ENCODE data around the gene PROSER1.

PROSER1 gene

GRCh38 chr13:39049274-39049673 lies 11.4 kb upstream of the PROSER1 start:
- DNase-seq (ENCODE audit: low read depth, low spot score): no peak
- Histone ChIP-seq H3K4me1 (ENCODE audit: control insufficient read depth, insufficient read depth, low read length) (no peaks in the 10 kb centered on the region; the same call in 1 of the 2 replicates), H3K27ac (ENCODE audit: low read length) (no peak overlapping the region), H3K27me3 (ENCODE audit: control insufficient read depth, insufficient read depth, low read length) (no peaks in the 10 kb centered on the region), H3K9me3 (ENCODE audit: control insufficient read depth, insufficient read depth, low read length) (no peaks in the 10 kb centered on the region), H3K36me3 (ENCODE audit: control insufficient read depth, insufficient read depth, low read length) (peaks cover 2% of the 10 kb centered on the region; the same call in 1 of the 2 replicates), H3K4me3 (ENCODE audit: low read length) (no peak overlapping the region)
- no CpG with 5 or more reads among the region's 3 CpGs for WGBS (ENCODE audit: insufficient coverage, insufficient read length)

GRCh38 chr13:39048806-39049205 lies 10.9 kb upstream of the PROSER1 start:
- no peak for DNase-seq (ENCODE audit: low read depth, low spot score)
- Histone ChIP-seq H3K27me3 (ENCODE audit: control insufficient read depth, insufficient read depth, low read length) (no peaks in the 10 kb centered on the region), H3K27ac (ENCODE audit: low read length) (no peak overlapping the region), H3K36me3 (ENCODE audit: control insufficient read depth, insufficient read depth, low read length) (peaks cover 2% of the 10 kb centered on the region; the same call in 1 of the 2 replicates), H3K9me3 (ENCODE audit: control insufficient read depth, insufficient read depth, low read length) (no peaks in the 10 kb centered on the region), H3K4me3 (ENCODE audit: low read length) (no peak overlapping the region), H3K4me1 (ENCODE audit: control insufficient read depth, insufficient read depth, low read length) (no peaks in the 10 kb centered on the region; the same call in 1 of the 2 replicates)

GRCh38 chr13:39047560-39047959 lies 9.7 kb upstream of the PROSER1 start:
- Histone ChIP-seq H3K4me1 (ENCODE audit: control insufficient read depth, insufficient read depth, low read length) (no peaks in the 10 kb centered on the region; the same call in 1 of the 2 replicates), H3K36me3 (ENCODE audit: control insufficient read depth, insufficient read depth, low read length) (peaks cover 2% of the 10 kb centered on the region; the same call in 1 of the 2 replicates), H3K27ac (ENCODE audit: low read length) (no peak overlapping the region), H3K27me3 (ENCODE audit: control insufficient read depth, insufficient read depth, low read length) (no peaks in the 10 kb centered on the region), H3K4me3 (ENCODE audit: low read length) (no peak overlapping the region), H3K9me3 (ENCODE audit: control insufficient read depth, insufficient read depth, low read length) (no peaks in the 10 kb centered on the region)
- no CpG with 5 or more reads among the region's 2 CpGs for WGBS (ENCODE audit: insufficient coverage, insufficient read length)
- DNase-seq (ENCODE audit: low read depth, low spot score): no peak

GRCh38 chr13:39044536-39044935 lies 6.6 kb upstream of the PROSER1 start:
- Histone ChIP-seq H3K4me3 (ENCODE audit: low read length) (no peak overlapping the region), H3K27me3 (ENCODE audit: control insufficient read depth, insufficient read depth, low read length) (no peaks in the 10 kb centered on the region), H3K27ac (ENCODE audit: low read length) (no peak overlapping the region), H3K36me3 (ENCODE audit: control insufficient read depth, insufficient read depth, low read length) (peaks cover 2% of the 10 kb centered on the region; the same call in 1 of the 2 replicates), H3K4me1 (ENCODE audit: control insufficient read depth, insufficient read depth, low read length) (no peaks in the 10 kb centered on the region), H3K9me3 (ENCODE audit: control insufficient read depth, insufficient read depth, low read length) (no peaks in the 10 kb centered on the region)
- DNase-seq (ENCODE audit: low read depth, low spot score): no peak
- WGBS (ENCODE audit: insufficient coverage, insufficient read length): 100% methylated on average over 2 of the region's 3 CpGs

- Histone ChIP-seq H3K27me3 (ENCODE audit: control insufficient read depth, insufficient read depth, low read length) (no peaks in the 10 kb centered on the region), H3K4me3 (ENCODE audit: low read length) (no peak overlapping the region), H3K27ac (ENCODE audit: low read length) (no peak overlapping the region), H3K36me3 (ENCODE audit: control insufficient read depth, insufficient read depth, low read length) (no peaks in the 10 kb centered on the region), H3K9me3 (ENCODE audit: control insufficient read depth, insufficient read depth, low read length) (no peaks in the 10 kb centered on the region), H3K4me1 (ENCODE audit: control insufficient read depth, insufficient read depth, low read length) (no peaks in the 10 kb centered on the region; the same call in 1 of the 2 replicates)
- DNase-seq (ENCODE audit: low read depth, low spot score): no peak
- WGBS (ENCODE audit: insufficient coverage, insufficient read length): no CpG with 5 or more reads among the region's 1 CpG
Measured at GRCh38 chr13:39040206-39040605, 2.3 kb upstream of the PROSER1 start.

- no peak overlapping the region for H3K27ac ChIP-seq (ENCODE audit: low read length)
- 100% methylated on average over 2 of the region's 7 CpGs for WGBS (ENCODE audit: insufficient coverage, insufficient read length)
- no peaks in the 10 kb centered on the region for H3K9me3 ChIP-seq (ENCODE audit: control insufficient read depth, insufficient read depth, low read length)
- DNase-seq (ENCODE audit: low read depth, low spot score): no peak
- H3K4me1 ChIP-seq (ENCODE audit: control insufficient read depth, insufficient read depth, low read length): no peaks in the 10 kb centered on the region; the same call in 1 of the 2 replicates
- peak overlapping the region; percentile 55; the same call in 1 of the 2 replicates for H3K4me3 ChIP-seq (ENCODE audit: low read length)
- H3K36me3 ChIP-seq (ENCODE audit: control insufficient read depth, insufficient read depth, low read length): no peaks in the 10 kb centered on the region
- H3K27me3 ChIP-seq (ENCODE audit: control insufficient read depth, insufficient read depth, low read length): no peaks in the 10 kb centered on the region
Measured at GRCh38 chr13:39039041-39039440, 1.2 kb upstream of the PROSER1 start.

- Histone ChIP-seq H3K36me3 (ENCODE audit: control insufficient read depth, insufficient read depth, low read length) (no peaks in the 10 kb centered on the region), H3K4me1 (ENCODE audit: control insufficient read depth, insufficient read depth, low read length) (no peaks in the 10 kb centered on the region; the same call in 1 of the 2 replicates), H3K27ac (ENCODE audit: low read length) (no peak overlapping the region), H3K9me3 (ENCODE audit: control insufficient read depth, insufficient read depth, low read length) (no peaks in the 10 kb centered on the region), H3K27me3 (ENCODE audit: control insufficient read depth, insufficient read depth, low read length) (no peaks in the 10 kb centered on the region), H3K4me3 (ENCODE audit: low read length) (peak overlapping the region; percentile 55)
- no CpG with 5 or more reads among the region's 15 CpGs for WGBS (ENCODE audit: insufficient coverage, insufficient read length)
- no peak for DNase-seq (ENCODE audit: low read depth, low spot score)
Measured at GRCh38 chr13:39038569-39039030, 711 bp upstream of the PROSER1 start.

GRCh38 chr13:39037410-39037879 lies 444 bp downstream of the PROSER1 start:
- Histone ChIP-seq H3K4me1 (ENCODE audit: control insufficient read depth, insufficient read depth, low read length) (no peaks in the 10 kb centered on the region; the same call in 1 of the 2 replicates), H3K4me3 (ENCODE audit: low read length) (peak overlapping the region; percentile 55), H3K27ac (ENCODE audit: low read length) (no peak overlapping the region), H3K36me3 (ENCODE audit: control insufficient read depth, insufficient read depth, low read length) (no peaks in the 10 kb centered on the region), H3K27me3 (ENCODE audit: control insufficient read depth, insufficient read depth, low read length) (no peaks in the 10 kb centered on the region), H3K9me3 (ENCODE audit: control insufficient read depth, insufficient read depth, low read length) (no peaks in the 10 kb centered on the region)
- no peak for DNase-seq (ENCODE audit: low read depth, low spot score)
- no CpG with 5 or more reads among the region's 39 CpGs for WGBS (ENCODE audit: insufficient coverage, insufficient read length)

- WGBS (ENCODE audit: insufficient coverage, insufficient read length): no CpG with 5 or more reads among the region's 9 CpGs
- no peak for DNase-seq (ENCODE audit: low read depth, low spot score)
- H3K9me3 ChIP-seq (ENCODE audit: control insufficient read depth, insufficient read depth, low read length): no peaks in the 10 kb centered on the region
- H3K36me3 ChIP-seq (ENCODE audit: control insufficient read depth, insufficient read depth, low read length): no peaks in the 10 kb centered on the region
- H3K27ac ChIP-seq (ENCODE audit: low read length): no peak overlapping the region
- no peaks in the 10 kb centered on the region for H3K27me3 ChIP-seq (ENCODE audit: control insufficient read depth, insufficient read depth, low read length)
- peak overlapping the region; percentile 55; the same call in 1 of the 2 replicates for H3K4me3 ChIP-seq (ENCODE audit: low read length)
- H3K4me1 ChIP-seq (ENCODE audit: control insufficient read depth, insufficient read depth, low read length): no peaks in the 10 kb centered on the region; the same call in 1 of the 2 replicates
Measured at GRCh38 chr13:39036212-39036611, 1.7 kb downstream of the PROSER1 start.

GRCh38 chr13:39035799-39036198 lies 2.1 kb downstream of the PROSER1 start:
- Histone ChIP-seq H3K4me1 (ENCODE audit: control insufficient read depth, insufficient read depth, low read length) (no peaks in the 10 kb centered on the region; the same call in 1 of the 2 replicates), H3K4me3 (ENCODE audit: low read length) (peak overlapping the region; percentile 9; the same call in 1 of the 2 replicates), H3K36me3 (ENCODE audit: control insufficient read depth, insufficient read depth, low read length) (no peaks in the 10 kb centered on the region), H3K27ac (ENCODE audit: low read length) (no peak overlapping the region), H3K9me3 (ENCODE audit: control insufficient read depth, insufficient read depth, low read length) (no peaks in the 10 kb centered on the region), H3K27me3 (ENCODE audit: control insufficient read depth, insufficient read depth, low read length) (no peaks in the 10 kb centered on the region)
- DNase-seq (ENCODE audit: low read depth, low spot score): no peak
- no CpG with 5 or more reads among the region's 2 CpGs for WGBS (ENCODE audit: insufficient coverage, insufficient read length)

GRCh38 chr13:39035204-39035603 lies 2.7 kb downstream of the PROSER1 start:
- Histone ChIP-seq H3K36me3 (ENCODE audit: control insufficient read depth, insufficient read depth, low read length) (no peaks in the 10 kb centered on the region; the same call in 1 of the 2 replicates), H3K4me3 (ENCODE audit: low read length) (no peak overlapping the region), H3K27me3 (ENCODE audit: control insufficient read depth, insufficient read depth, low read length) (no peaks in the 10 kb centered on the region), H3K9me3 (ENCODE audit: control insufficient read depth, insufficient read depth, low read length) (no peaks in the 10 kb centered on the region), H3K4me1 (ENCODE audit: control insufficient read depth, insufficient read depth, low read length) (no peaks in the 10 kb centered on the region; the same call in 1 of the 2 replicates), H3K27ac (ENCODE audit: low read length) (no peak overlapping the region)
- DNase-seq (ENCODE audit: low read depth, low spot score): no peak
- WGBS (ENCODE audit: insufficient coverage, insufficient read length): no CpG with 5 or more reads among the region's 2 CpGs

All from iPS DF 6.9 (cell line).